ENCODE results near the gene EPHA5.

The EPHA5 gene

GRCh38 chr4:65370709-65371108 lies 299.6 kb downstream of the EPHA5 start:
- H3K79me1 ChIP-seq (replicated peaks; ENCODE audit: low read length, poor library complexity, severe bottlenecking), result no peaks in the 10 kb centered on the region
- DNase-seq, result no peak
- H4K8ac ChIP-seq (ENCODE audit: low read length), result no peak overlapping the region
- H3K14ac ChIP-seq (ENCODE audit: low read length in 2 of 2), result no peak overlapping the region
- no peaks in the 10 kb centered on the region for H3K36me3 ChIP-seq (ENCODE audit: control insufficient read depth in 1 of 2, insufficient read depth in 2 of 2, low read depth in 1 of 2, low read length in 2 of 2)
- no peak overlapping the region for H2BK15ac ChIP-seq (ENCODE audit: low read depth, poor library complexity, severe bottlenecking)
- no peak overlapping the region for H2AFZ ChIP-seq (ENCODE audit: low read depth, low read length)
- no peak overlapping the region for H2BK5ac ChIP-seq (ENCODE audit: low read depth, low read length, poor library complexity, severe bottlenecking)
- no peak overlapping the region for H2BK12ac ChIP-seq (ENCODE audit: low read length in 2 of 2)
- no peak overlapping the region for H3K9ac ChIP-seq (ENCODE audit: low read length)
- no peak overlapping the region for H2BK120ac ChIP-seq (ENCODE audit: low read depth, low read length)
- H3K4me2 ChIP-seq (ENCODE audit: low read length, poor library complexity, severe bottlenecking), result no peak overlapping the region
- H3K27me3 ChIP-seq (ENCODE audit: control insufficient read depth in 1 of 2, insufficient read depth in 1 of 2, low read length in 2 of 2), result no peaks in the 10 kb centered on the region
- H3K4me1 ChIP-seq (ENCODE audit: control insufficient read depth, insufficient read depth, low read depth, low read length), result no peaks in the 10 kb centered on the region
- H3K27ac ChIP-seq (ENCODE audit: low read length, poor library complexity, severe bottlenecking), result no peak overlapping the region
- H3K18ac ChIP-seq (ENCODE audit: low read depth in 1 of 2, low read length in 2 of 2), result no peak overlapping the region
- H4K91ac ChIP-seq (ENCODE audit: low read length), result no peak overlapping the region
- no peak overlapping the region for H3K23ac ChIP-seq (ENCODE audit: low read length in 2 of 2)
- H3K4me3 ChIP-seq (ENCODE audit: insufficient read depth in 1 of 2, low read depth in 1 of 2, low read length in 2 of 2), result no peak overlapping the region
- 87% methylated on average over 3 of the region's 3 CpGs for WGBS
- no peaks in the 10 kb centered on the region for H3K9me3 ChIP-seq (ENCODE audit: control insufficient read depth, low read length)
- H3K4ac ChIP-seq (ENCODE audit: low read depth in 1 of 2, low read length in 2 of 2), result no peak overlapping the region
- no peak overlapping the region for H2AK5ac ChIP-seq (ENCODE audit: low read length, severe bottlenecking)

- WGBS, result 86% methylated on average over 1 of the region's 1 CpG
- Histone ChIP-seq H3K4me1 (ENCODE audit: control insufficient read depth, insufficient read depth, low read depth, low read length) (no peaks in the 10 kb centered on the region), H3K23ac (ENCODE audit: low read length in 2 of 2) (no peak overlapping the region)
These were observed 303.0 kb downstream of the EPHA5 start for GRCh38 chr4:65367306-65367705.

GRCh38 chr4:65358914-65359313 lies 311.4 kb downstream of the EPHA5 start:
- Histone ChIP-seq H3K23ac (ENCODE audit: low read length in 2 of 2) (no peak overlapping the region), H2BK15ac (ENCODE audit: low read depth, poor library complexity, severe bottlenecking) (no peak overlapping the region), H3K27ac (ENCODE audit: low read length, poor library complexity, severe bottlenecking) (no peak overlapping the region), H3K27me3 (ENCODE audit: control insufficient read depth in 1 of 2, insufficient read depth in 1 of 2, low read length in 2 of 2) (no peaks in the 10 kb centered on the region), H3K14ac (ENCODE audit: low read length in 2 of 2) (no peak overlapping the region), H4K91ac (ENCODE audit: low read length) (no peak overlapping the region), H3K18ac (ENCODE audit: low read depth in 1 of 2, low read length in 2 of 2) (no peak overlapping the region), H2BK5ac (ENCODE audit: low read depth, low read length, poor library complexity, severe bottlenecking) (no peak overlapping the region), H3K4me3 (ENCODE audit: insufficient read depth in 1 of 2, low read depth in 1 of 2, low read length in 2 of 2) (no peak overlapping the region), H3K9me3 (ENCODE audit: control insufficient read depth, low read length) (no peaks in the 10 kb centered on the region), H4K8ac (ENCODE audit: low read length) (no peak overlapping the region), H3K4ac (ENCODE audit: low read depth in 1 of 2, low read length in 2 of 2) (no peak overlapping the region), H3K79me1 (replicated peaks; ENCODE audit: low read length, poor library complexity, severe bottlenecking) (no peaks in the 10 kb centered on the region), H3K4me2 (ENCODE audit: low read length, poor library complexity, severe bottlenecking) (no peak overlapping the region), H2AK5ac (ENCODE audit: low read length, severe bottlenecking) (no peak overlapping the region), H3K36me3 (ENCODE audit: control insufficient read depth in 1 of 2, insufficient read depth in 2 of 2, low read depth in 1 of 2, low read length in 2 of 2) (no peaks in the 10 kb centered on the region), H2BK120ac (ENCODE audit: low read depth, low read length) (no peak overlapping the region), H3K9ac (ENCODE audit: low read length) (no peak overlapping the region), H3K4me1 (ENCODE audit: control insufficient read depth, insufficient read depth, low read depth, low read length) (no peaks in the 10 kb centered on the region), H2AFZ (ENCODE audit: low read depth, low read length) (no peak overlapping the region), H2BK12ac (ENCODE audit: low read length in 2 of 2) (no peak overlapping the region)
- no CpG with 5 or more reads among the region's 2 CpGs for WGBS
- no peak for DNase-seq

More at GRCh38 chr4:65367306-65367705, 303.0 kb downstream of the EPHA5 start:
- no peak overlapping the region for H2AK5ac ChIP-seq (ENCODE audit: low read length, severe bottlenecking)
- no peak overlapping the region for H4K8ac ChIP-seq (ENCODE audit: low read length)
- H3K27ac ChIP-seq (ENCODE audit: low read length, poor library complexity, severe bottlenecking), result no peak overlapping the region
- H2BK12ac ChIP-seq (ENCODE audit: low read length in 2 of 2), result no peak overlapping the region
- no peak overlapping the region for H3K4me3 ChIP-seq (ENCODE audit: insufficient read depth in 1 of 2, low read depth in 1 of 2, low read length in 2 of 2)
- H3K27me3 ChIP-seq (ENCODE audit: control insufficient read depth in 1 of 2, insufficient read depth in 1 of 2, low read length in 2 of 2), result no peaks in the 10 kb centered on the region
- H3K9ac ChIP-seq (ENCODE audit: low read length), result no peak overlapping the region
- no peak overlapping the region for H2BK5ac ChIP-seq (ENCODE audit: low read depth, low read length, poor library complexity, severe bottlenecking)
- no peak overlapping the region for H3K14ac ChIP-seq (ENCODE audit: low read length in 2 of 2)
- DNase-seq, result no peak
- H2BK120ac ChIP-seq (ENCODE audit: low read depth, low read length), result no peak overlapping the region
- no peak overlapping the region for H2BK15ac ChIP-seq (ENCODE audit: low read depth, poor library complexity, severe bottlenecking)
- no peak overlapping the region for H3K18ac ChIP-seq (ENCODE audit: low read depth in 1 of 2, low read length in 2 of 2)
- H3K9me3 ChIP-seq (ENCODE audit: control insufficient read depth, low read length), result no peaks in the 10 kb centered on the region
- H2AFZ ChIP-seq (ENCODE audit: low read depth, low read length), result no peak overlapping the region
- H3K36me3 ChIP-seq (ENCODE audit: control insufficient read depth in 1 of 2, insufficient read depth in 2 of 2, low read depth in 1 of 2, low read length in 2 of 2), result no peaks in the 10 kb centered on the region
- no peak overlapping the region for H3K4ac ChIP-seq (ENCODE audit: low read depth in 1 of 2, low read length in 2 of 2)
- H3K4me2 ChIP-seq (ENCODE audit: low read length, poor library complexity, severe bottlenecking), result no peak overlapping the region
- no peaks in the 10 kb centered on the region for H3K79me1 ChIP-seq (replicated peaks; ENCODE audit: low read length, poor library complexity, severe bottlenecking)
- H4K91ac ChIP-seq (ENCODE audit: low read length), result no peak overlapping the region

GRCh38 chr4:65353098-65353497 lies 317.2 kb downstream of the EPHA5 start:
- no peak overlapping the region for H4K91ac ChIP-seq (ENCODE audit: low read length)
- no CpG with 5 or more reads among the region's 1 CpG for WGBS
- H4K8ac ChIP-seq (ENCODE audit: low read length), result no peak overlapping the region
- H3K14ac ChIP-seq (ENCODE audit: low read length in 2 of 2), result no peak overlapping the region
- no peak overlapping the region for H3K18ac ChIP-seq (ENCODE audit: low read depth in 1 of 2, low read length in 2 of 2)
- H3K4me2 ChIP-seq (ENCODE audit: low read length, poor library complexity, severe bottlenecking), result no peak overlapping the region
- H3K4me3 ChIP-seq (ENCODE audit: insufficient read depth in 1 of 2, low read depth in 1 of 2, low read length in 2 of 2), result no peak overlapping the region
- no peak overlapping the region for H2BK120ac ChIP-seq (ENCODE audit: low read depth, low read length)
- no peak overlapping the region for H2AFZ ChIP-seq (ENCODE audit: low read depth, low read length)
- H3K36me3 ChIP-seq (ENCODE audit: control insufficient read depth in 1 of 2, insufficient read depth in 2 of 2, low read depth in 1 of 2, low read length in 2 of 2), result no peaks in the 10 kb centered on the region
- no peaks in the 10 kb centered on the region for H3K27me3 ChIP-seq (ENCODE audit: control insufficient read depth in 1 of 2, insufficient read depth in 1 of 2, low read length in 2 of 2)
- no peak overlapping the region for H2BK12ac ChIP-seq (ENCODE audit: low read length in 2 of 2)
- no peak overlapping the region for H3K9ac ChIP-seq (ENCODE audit: low read length)
- no peak overlapping the region for H3K23ac ChIP-seq (ENCODE audit: low read length in 2 of 2)
- H2BK5ac ChIP-seq (ENCODE audit: low read depth, low read length, poor library complexity, severe bottlenecking), result no peak overlapping the region
- H3K4ac ChIP-seq (ENCODE audit: low read depth in 1 of 2, low read length in 2 of 2), result no peak overlapping the region
- H3K4me1 ChIP-seq (ENCODE audit: control insufficient read depth, insufficient read depth, low read depth, low read length), result no peaks in the 10 kb centered on the region
- H3K9me3 ChIP-seq (ENCODE audit: control insufficient read depth, low read length), result no peaks in the 10 kb centered on the region
- no peak overlapping the region for H3K27ac ChIP-seq (ENCODE audit: low read length, poor library complexity, severe bottlenecking)
- no peak for DNase-seq
- no peaks in the 10 kb centered on the region for H3K79me1 ChIP-seq (replicated peaks; ENCODE audit: low read length, poor library complexity, severe bottlenecking)
- H2BK15ac ChIP-seq (ENCODE audit: low read depth, poor library complexity, severe bottlenecking), result no peak overlapping the region
- H2AK5ac ChIP-seq (ENCODE audit: low read length, severe bottlenecking), result no peak overlapping the region

Data from mesenchymal stem cell (in vitro differentiated cells and primary cell).